SHP77 treated with DMSO at 0.1 percent for 48 hours (cell line): ENCODE data around the gene ATP9B.
A peak's percentile ranks its signal among the peaks of the same experiment; 100 is the strongest.

Source experiments
- DNase-seq: peaks from one replicate; lab custom pipeline; 2025; lab: John Stamatoyannopoulos, UW

Gene ATP9B, protein sequence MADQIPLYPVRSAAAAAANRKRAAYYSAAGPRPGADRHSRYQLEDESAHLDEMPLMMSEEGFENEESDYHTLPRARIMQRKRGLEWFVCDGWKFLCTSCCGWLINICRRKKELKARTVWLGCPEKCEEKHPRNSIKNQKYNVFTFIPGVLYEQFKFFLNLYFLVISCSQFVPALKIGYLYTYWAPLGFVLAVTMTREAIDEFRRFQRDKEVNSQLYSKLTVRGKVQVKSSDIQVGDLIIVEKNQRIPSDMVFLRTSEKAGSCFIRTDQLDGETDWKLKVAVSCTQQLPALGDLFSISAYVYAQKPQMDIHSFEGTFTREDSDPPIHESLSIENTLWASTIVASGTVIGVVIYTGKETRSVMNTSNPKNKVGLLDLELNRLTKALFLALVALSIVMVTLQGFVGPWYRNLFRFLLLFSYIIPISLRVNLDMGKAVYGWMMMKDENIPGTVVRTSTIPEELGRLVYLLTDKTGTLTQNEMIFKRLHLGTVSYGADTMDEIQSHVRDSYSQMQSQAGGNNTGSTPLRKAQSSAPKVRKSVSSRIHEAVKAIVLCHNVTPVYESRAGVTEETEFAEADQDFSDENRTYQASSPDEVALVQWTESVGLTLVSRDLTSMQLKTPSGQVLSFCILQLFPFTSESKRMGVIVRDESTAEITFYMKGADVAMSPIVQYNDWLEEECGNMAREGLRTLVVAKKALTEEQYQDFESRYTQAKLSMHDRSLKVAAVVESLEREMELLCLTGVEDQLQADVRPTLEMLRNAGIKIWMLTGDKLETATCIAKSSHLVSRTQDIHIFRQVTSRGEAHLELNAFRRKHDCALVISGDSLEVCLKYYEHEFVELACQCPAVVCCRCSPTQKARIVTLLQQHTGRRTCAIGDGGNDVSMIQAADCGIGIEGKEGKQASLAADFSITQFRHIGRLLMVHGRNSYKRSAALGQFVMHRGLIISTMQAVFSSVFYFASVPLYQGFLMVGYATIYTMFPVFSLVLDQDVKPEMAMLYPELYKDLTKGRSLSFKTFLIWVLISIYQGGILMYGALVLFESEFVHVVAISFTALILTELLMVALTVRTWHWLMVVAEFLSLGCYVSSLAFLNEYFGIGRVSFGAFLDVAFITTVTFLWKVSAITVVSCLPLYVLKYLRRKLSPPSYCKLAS

DNA sequence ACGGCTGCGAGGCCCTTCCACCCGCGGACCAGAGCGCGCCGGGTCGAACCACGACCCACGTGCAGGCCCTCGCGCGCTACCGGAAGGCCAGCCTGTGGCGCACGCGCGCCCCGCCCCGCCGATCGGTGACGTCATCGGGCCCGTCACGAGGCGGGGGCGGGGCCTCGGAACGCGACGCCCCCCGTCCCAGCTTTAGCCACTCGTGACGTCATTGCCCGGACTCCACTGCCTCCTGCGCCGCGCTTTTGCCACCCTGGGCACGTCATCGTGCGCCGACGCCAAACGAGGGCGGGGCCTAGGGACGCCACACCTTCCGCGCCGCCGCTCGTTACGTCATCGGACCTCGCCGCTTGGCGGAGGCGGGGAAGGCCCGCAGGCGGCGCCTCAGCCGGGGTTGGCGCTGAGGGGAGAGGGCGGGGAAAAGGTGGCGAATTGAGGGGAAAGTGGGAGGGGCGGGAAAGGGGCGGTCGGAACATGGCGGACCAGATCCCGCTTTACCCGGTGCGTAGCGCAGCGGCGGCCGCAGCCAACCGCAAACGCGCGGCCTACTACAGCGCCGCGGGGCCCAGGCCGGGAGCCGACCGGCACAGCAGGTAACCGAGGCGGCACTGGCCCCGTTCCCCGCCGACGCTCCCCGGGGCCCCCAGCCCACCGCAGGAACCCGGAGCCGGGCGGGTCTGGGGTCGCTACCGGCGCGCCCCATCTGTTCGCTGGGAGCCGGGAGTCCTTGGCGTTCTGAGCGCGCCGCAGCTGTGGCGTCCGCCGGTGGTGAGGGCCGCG lies at the start of gene ATP9B:
TSS of gene ATP9B (plus strand) at position 458 of the 780 bp plus-strand sequence. CDS start at position 475, 17 bp downstream.
- DNase-seq: peak; percentile 42

DNA sequence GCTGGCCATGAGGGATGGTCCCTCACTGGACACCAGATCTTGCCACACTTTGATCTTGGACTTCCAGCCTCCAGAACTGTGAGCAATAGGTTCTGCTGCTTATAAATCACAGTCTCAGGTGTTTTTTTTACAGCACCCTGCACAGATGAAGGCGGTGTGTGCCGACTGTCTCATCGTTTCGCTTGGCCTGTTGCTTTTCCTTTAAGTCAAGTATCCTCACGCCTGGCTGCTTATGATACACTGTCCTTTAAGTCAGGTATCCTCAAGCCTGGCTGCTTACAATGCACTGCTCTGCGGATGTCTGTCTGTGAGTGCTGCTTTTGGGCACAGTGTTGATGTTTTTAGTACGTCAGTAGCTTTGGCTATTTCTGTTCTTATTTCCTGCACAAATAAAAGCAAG lies 49.3 kb upstream of the ATP9B start:
- no peak for DNase-seq

DNA sequence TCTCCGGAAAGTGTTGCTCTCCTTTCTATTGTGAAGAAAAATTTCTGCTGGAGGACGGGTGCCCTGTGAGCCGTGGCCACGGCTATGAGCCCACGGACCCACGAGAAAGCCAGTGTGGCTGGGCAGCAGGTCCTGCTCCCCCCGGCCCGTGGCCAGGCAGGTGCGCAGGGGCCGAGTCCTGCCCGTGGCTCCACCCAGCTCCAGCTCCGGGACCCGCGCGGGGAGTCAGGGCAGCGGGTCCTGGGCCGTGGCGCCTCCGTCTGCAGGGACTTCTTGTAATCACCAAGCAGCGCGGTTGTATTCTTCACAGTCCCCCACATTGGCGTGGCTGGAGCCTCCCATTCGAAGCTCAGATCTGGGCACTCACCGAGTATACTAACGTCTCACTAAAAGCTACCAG lies 46.6 kb upstream of the ATP9B start:
- no peak for DNase-seq

DNA sequence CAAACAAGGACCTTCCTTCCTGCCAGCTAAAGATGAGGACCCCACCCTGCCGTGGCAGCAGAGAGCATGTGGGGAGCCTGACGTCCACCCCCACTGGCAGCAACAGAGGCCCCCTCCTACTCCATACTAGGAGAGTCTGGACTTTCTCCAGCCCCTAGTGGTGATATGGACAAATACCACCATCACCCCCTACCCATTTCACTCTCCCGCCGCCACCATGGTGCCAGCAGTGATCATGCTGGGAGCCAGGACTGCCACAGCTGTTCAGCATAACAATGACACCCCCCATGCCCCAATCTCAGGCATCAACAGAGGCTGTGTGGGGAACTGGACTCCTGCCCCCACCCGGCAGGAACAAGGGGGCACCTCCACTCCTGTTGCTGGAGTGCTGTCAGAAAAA lies 42.7 kb upstream of the ATP9B start:
- DNase-seq: no peak

DNA sequence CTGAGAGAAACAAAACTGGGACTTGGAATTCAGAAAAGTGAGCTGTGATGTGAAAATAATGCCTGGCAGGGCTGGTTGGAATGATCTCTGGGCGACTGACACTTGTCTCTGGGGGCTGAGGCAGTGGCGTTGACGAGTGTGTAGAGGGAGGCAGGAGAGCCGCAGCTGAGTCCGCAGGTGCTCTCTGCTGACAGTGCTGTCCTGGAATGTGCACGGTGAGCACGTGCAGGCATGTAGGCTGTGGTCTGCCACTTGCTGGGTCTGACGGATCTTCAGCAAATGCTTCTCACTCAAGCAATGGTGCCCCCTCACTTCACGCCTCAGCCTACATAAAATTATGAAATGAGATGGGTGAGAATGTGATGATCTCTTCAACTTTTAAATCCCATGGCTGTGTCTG lies 38.5 kb upstream of the ATP9B start:
- DNase-seq: no peak

DNA sequence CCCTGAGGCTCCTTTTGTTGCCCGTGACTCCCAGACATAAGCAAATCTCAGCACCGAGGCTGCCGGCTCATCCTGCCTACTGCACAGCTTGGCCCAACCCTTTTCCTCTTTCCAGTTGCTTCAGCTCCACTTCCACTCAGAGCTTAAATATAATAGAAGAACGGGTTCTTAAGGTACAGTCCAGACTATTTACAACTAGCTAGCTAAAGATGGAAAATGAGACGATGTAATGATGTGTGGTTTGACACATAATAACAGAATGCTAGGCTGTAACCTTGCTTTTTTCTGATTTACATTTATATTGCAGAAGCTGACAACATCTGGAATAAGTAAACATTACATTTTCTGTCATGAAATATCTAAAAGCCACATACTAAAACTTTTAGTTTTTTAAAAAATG lies 26.9 kb upstream of the ATP9B start:
- DNase-seq: no peak

DNA sequence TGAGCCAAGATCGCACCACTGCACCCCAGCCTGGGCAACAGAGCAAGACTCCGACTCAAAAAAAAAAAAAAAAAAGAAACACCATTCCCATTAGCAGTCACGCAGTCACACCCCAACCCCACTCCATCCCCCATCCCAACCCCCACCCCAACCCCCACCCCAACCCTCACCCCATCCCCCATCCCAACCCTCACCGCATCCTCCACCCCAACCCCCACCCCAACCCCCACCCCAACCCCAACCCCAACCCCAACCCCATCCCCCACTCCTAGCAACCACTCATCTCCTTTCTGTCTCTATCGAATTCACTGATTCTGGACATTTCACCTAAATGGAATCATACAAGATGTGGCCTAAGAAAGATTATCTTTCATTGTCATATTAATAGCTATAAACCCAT lies 25.9 kb upstream of the ATP9B start:
- DNase-seq: no peak

DNA sequence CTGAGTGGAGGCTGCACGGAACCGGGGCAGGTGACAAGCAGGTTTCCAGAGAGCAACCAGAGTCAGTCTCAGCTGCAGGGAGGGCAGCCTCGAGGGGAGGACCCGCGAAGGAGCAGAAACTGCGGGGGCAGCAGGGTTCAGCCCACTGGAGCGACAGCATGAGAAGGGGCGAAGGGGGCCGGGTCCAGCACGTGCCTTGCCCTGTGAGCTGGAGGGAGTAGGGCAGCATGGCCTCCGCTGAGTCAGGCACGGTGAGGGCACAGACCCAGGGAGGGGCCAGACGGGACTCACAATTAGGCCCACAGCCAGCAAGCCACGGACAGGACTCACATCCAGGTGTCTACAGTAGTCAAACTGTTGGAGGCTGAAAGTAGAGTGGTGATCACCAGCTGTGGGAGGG lies 22.7 kb upstream of the ATP9B start:
- DNase-seq: no peak

DNA sequence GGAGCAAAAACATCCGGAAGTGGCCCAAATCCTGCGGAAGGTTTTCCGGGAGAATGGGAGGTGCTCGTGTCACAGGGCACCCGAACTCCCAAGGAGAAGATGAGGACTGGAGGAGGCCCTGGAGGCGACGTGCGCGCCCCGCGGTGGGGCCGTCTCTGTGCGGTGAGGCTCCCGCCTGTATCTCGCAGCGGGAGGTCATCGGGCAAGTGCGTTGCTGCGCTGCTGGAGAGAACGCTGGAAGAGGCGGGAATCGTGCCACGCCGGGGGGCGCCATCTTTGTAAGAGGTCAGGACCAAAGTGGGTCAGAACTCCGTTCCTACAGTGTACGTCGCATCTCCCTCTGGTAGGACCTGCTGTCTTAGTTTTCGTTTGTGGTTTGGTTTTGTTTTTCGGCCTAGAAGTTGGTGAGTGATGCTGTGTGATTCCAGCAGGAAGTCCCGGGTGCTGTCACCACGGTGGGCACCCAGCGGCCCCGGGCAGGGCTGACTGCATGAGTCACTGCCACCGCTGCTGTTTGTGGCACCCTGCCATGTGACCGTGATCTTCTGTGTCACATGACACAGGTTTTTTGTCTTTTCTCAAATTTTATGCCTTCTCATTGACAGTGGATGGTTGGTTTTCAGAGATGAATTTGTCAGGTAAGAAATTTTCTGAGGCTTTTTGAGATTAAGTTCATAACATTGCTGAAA lies 21.5 kb upstream of the ATP9B start:
- no peak for DNase-seq

DNA sequence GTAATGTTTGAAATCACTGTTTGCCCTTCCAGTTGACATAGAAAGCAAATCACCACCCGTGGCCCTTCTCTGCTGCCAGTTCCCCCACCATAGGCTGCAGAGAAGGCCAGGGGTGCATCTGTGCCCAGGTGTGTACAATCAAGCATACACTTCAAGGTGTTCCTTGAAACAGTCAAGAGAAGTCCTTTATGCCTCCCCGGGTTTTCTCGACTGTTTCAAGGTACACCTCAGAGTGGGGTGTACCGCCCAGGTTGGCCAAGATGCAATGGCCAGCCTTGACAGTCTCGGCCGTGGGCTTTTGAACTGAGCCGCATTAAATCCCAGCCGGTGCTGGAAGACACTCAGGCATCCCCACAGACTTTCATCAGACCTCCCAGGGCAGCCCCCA lies 21.0 kb upstream of the ATP9B start:
- no peak for DNase-seq

DNA sequence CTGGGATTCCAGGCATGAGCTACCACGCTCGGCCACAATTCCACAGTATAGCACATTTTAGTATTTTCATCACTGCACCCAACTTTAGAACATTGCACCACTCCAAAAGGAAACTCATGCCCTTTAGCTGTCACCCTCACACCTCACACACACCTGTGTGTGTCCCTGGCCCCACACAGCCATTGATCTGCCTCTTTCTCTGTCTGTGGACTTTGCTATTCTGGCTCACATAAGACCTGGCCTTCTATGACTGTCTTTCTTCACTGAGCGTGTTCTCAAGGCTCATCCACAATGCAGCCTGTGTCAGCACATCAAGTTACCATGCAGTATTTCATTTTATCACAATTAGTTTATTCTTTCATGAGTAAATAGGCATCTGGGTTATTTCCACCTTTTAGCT lies 19.7 kb upstream of the ATP9B start:
- no peak for DNase-seq

DNA sequence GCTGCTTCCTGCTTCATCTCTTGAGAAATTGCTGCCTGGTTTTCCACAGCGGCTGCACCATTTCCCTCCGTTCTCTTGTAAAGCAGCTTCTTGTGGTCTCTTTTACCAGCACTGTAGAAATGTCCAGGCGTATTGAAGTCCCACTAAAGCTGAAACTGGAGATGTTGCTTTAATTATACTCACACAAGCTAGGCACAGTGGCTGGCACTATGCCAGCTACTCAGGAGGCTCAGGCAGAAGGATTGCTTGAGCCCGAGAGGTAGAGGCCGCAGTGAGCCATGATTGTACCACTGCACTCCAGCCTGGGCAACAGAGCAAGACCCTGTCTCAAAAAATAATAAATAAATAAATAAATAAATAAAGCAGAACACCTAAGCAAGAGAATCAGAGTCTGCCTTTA lies 19.2 kb upstream of the ATP9B start:
- DNase-seq: no peak

DNA sequence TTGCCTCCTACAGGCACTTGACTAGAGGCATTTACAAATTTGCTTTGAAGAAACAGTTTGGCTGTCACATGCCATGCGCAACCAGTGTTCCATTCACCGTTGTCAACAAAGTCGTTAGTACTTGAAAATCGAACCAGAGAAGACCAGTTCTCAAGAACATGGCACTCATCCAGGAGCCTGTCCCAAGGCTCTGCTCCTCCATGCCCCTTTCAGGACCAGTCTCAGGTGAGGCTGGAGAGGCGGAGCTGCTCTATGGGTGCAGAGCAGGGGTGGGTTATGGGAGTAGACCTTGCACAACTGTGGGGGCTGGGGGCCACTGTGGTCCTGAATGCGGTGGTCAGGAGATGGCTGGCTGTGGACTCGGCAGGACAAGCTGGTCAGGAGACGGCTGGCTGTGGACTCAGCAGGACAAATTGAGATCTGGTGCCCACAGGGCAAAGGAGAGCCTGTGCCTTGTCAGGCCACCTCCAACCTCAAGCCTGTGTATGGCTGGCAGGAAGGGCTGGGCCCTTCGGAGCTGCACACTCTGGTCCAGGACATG lies 12.3 kb upstream of the ATP9B start:
- DNase-seq: no peak

DNA sequence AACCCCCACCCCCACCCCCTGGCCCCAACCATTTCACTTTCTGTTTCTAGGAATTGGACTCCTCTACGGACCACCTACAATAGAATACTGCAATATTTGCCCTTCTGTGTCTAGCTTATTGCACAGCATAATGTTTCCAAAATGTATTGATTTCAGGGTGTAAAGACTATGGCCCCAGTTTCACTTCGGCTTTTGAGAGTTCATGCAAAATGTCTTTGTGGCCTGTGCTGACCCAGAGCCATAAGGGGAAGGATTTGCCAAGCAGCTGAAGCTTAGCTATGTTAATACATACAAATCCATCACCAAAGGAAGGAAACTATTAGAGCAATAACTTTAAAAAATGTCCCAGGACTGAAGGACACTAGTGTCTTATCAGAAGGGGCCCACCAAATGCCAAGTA lies 11.2 kb upstream of the ATP9B start:
- DNase-seq: no peak

DNA sequence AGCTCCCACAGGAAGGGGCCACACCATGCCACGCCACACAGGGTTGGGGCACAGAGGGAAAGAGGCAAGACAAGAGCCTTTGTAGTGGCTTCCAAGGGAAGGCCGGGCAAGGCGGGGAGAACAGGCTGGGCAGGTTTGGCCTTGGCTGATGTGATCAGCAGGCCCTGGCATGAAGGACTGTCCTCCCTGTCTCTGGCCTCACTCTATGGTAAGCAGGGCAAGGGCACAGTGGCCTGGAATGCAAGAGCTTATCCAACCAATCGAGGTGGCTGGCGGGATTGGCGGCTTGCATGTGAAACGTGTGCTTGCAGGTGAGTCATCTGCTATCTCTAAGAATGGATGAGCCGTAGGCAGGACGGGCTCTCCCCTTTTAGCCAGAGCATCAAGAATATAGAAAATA lies 6.4 kb upstream of the ATP9B start:
- DNase-seq: no peak

DNA sequence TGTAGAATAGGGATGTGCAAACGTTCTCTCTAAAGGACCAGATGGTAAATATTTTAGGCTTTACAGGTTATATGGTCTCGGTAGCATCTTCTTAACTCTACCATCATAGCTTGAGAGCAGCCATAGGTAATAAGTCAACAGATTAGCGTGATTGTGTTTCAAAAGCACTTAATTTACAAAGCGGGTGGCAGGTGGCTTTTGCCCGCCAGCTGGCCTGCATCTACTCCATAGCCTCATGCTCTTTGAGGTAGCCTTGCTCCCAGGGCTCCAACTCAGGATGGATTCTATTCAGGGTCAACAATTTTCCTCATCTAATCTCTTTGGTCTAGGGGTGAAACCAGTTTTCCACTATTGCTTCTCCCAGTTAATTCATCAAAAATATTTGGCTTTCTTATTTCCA lies 5.0 kb upstream of the ATP9B start:
- peak; percentile 79 for DNase-seq

DNA sequence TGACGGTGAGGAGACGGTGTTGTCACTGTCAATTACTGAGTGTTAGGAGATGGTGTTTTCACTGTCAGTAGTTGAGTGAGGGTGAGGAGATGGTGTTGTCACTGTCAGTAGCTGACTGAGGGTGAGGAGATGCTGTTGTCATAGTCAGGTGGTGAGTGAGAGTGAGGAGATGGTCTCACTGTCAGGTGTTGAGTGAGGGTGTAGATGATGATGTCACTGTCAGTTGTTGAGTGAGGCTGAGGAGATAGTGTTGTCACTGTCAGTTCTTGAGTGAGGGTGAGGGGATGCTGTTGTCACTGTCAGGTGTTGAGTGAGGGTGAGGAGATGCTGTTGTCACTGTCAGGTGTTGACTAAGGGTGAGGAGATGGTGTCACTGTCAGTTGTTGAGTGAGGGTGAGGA lies 3.4 kb upstream of the ATP9B start:
- DNase-seq: no peak

DNA sequence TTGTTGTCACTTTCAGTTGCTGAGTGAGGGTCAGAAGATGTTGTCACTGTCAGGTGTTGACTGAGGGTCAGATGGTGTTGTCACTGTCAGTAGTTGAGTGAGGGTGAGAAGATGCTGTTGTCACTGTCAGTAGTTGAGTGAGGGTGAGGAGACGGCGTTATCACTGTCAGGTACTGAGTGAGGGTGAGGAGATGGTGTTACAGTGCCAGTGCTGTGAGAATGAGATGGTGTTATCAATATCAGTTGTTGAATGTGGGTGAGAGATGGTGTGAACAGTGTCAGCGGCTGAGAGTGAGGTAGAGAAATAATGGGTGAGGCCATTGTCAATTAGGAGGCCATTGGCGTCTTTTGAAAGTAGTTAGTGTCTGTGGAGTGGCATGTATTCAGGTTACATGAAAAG lies 1.6 kb upstream of the ATP9B start:
- no peak for DNase-seq

DNA sequence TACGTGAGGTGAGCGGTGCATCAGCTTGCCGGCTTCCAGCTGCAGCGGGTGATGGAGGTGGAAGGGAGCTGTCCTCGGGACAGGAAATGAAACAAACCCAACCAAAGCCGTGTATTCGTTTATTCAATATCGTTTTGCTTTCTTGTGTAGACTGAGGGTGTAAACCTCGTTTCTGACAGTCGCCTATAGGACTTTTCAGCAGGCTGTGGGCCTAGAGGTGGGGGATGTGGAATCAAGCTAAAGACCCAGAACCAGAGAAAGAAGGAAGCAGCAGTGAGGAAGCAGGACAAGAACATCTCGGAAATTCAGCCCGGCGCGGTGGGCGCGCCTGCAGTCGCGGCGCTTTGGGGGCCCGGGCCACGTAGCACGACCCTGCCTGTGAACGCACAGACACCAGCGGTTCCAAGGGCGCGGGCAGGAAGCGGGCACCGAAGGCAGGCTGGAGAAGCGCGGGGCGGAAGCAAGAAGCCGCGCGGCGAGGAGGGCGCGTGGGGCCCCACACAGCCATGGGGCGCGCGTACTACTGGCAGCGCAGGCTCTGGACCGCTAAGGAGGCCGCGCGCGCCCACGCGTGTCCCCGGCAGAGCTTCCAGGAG lies 755 bp upstream of the ATP9B start:
- no peak for DNase-seq

DNA sequence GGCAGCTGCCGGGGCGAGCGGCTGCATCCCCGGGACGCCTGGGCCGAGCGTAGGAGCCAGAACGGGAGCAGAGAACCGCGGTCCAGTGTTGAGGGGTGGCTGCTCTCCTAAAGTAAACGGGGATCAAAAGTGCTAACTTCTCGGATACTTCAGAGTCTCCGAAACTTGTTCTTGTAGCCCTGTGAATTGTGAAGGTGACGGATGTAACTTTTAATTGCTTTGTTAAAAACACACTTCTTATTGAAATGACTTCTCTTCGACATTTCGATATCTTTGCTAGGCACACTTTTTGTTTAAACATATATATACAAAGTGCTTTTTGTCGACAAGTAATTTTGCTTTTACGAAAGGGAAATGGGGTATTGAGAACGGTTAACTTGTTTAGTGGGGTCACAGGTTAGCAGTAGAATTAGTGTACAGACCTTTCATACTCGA lies 540 bp downstream of the ATP9B start:
- no peak for DNase-seq

DNA sequence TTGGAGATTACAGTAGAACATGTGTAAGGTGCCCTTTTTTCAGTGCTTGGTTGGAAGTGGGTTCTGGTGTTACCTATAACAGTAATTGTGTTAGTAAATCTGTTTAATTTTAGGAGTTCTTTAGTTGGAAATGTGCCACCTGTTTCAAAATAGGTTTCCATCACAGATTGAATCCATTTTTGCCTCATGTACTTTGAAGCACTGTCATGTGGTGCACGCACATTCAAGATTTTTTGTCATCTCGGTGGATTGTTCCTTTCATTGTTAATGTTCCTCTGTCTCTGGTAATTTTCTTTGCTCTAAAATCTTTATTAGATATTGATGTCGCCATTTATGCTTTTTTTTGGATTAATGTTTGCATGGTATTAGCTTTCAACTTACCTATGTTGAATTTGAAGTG lies 1.3 kb downstream of the ATP9B start:
- DNase-seq: no peak
